GM19035 (cell line): Measurements from ENCODE around the gene SS18L1.

ENCODE experiments used
- ATAC-seq: cut with Tn5 transposase; IDR thresholded peaks from one replicate; pipeline ENCODE4 v1.9.1; 2021; ENCODE audit not compliant: unreplicated experiment

SS18L1 gene

DNA sequence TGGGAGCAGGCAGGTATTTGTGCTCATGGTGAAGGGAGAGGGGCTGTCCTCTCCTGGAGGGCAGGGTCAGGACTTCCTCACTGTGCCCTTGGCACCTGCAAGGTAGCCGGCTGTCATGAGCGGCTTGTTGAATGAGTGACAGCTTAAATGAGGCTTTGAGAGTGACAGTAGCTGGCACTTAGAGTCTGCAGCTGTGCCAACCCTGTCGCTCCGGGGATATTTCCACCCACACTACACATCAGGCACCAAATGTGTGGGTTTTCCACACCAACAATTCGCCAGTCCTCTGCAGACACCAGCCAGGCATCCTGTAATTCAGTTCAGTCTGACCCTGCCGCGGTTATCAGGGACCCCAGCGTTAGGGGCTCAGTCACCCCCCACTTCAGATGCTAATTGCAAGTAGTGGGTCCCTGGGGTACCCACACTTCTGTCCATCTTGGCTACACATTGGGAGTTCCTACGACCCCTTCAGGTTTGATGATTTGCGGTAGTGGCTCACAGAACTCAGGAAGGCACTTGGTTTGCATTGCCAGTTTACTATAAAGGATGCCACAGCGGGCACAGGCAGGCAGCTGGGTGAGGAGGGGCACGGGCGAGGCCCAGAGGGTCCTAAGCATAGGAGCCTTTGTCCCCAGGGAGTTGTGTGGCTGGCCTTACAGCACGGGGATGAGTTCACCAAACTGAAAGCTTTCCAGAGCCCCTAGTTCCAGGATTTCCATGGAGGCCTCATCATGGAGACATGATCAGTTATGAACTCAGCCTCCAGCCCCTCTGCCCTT is 48.4 kb downstream of the SS18L1 start:
- ATAC-seq: no peak

DNA sequence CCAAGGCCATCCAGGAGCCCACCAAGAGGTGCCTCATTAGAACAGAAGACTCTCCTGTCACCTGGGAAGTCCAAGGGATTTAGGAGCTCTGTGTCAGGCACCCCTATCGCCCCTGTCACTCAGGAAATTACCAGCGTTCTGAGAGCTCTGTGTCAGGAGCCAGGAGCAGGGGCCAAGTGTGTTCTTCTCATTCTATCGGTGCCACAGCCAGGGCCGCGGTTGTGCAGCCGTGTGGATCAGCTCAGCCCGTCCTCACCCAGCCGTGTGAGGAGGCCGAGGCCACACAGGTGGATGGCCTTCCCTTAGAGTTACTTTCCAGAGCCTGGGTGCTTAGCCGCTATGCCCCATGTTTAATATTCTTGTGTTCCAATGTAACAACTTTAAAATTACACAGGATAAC is 49.1 kb downstream of the SS18L1 start:
- no peak for ATAC-seq

DNA sequence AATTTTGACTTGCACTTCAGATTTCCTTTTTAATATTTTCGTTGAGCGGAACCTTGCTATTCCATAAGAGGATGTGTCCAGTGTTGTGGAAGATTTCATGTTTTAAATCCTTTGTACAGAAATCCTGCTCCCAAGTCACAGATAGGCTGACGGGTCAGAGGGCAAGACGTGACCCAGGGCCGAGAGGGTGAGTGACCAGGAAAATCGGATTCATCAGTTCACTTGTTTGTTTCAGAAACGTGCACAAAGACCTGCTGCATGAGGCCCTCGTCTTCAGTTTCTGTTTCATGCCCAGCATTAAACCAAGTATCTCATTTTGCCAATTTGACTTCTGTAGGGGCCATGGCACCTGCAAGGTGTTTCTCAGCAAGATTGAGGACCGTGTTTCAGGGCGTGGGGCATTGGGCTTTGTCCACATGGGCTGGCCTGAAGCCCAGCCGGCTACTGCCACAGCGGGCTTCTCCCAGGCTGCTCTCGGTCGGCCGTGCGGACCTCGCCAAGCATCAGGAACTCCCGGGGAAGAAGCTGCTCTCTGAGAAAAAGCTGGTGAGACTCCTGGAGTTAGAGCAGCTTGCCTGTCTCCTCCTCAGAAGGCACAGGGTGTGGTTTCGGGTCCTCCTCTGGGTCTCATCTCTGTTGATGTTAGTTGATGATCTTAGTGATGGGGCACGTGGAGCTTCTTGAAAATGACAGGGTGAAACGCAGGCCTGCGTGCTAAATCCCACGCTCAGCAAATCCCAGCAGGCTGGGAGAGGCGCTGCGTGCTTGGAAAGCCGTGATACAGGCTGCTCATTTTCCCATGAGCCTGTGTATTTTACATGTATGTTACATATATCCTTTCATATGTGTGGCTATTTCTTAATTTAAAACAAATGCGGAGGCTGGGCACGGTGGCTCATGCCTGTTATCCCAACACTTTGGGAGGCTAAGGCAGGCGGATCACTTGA is 49.8 kb downstream of the SS18L1 start:
- ATAC-seq: no peak

DNA sequence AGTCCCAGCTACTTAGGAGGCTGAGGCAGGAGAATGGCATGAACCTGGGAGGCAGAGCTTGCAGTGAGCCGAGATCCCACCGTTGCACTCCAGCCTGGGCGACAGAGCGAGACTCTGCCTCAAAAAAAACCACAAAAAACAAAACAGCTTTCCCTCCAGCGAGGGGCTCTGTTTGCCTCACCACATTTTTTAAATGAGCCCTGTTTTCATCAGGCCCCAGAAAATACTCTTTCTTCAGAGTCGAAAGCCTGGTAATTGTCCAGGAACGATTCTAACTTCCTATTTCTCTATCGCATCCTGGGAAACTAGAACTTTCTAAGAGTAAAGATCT is 51.5 kb downstream of the SS18L1 start:
- no peak for ATAC-seq

DNA sequence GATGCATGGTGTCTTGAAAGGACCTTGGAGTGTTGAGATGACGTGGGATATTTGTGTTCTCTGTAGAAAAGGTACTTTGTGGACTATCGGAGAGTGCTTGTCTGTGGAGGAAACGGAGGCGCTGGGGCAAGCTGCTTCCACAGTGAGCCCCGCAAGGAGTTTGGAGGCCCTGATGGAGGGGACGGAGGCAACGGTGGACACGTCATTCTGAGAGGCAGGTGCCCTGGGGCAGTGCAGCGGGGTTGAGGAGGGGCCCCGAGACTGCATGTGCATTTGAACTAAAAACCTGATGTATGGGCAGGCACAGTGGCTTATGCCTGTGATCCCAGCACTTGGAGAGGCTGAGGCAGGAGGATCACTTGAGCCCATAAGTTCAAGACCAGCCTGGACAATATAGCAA is 52.2 kb downstream of the SS18L1 start:
- ATAC-seq: no peak

DNA sequence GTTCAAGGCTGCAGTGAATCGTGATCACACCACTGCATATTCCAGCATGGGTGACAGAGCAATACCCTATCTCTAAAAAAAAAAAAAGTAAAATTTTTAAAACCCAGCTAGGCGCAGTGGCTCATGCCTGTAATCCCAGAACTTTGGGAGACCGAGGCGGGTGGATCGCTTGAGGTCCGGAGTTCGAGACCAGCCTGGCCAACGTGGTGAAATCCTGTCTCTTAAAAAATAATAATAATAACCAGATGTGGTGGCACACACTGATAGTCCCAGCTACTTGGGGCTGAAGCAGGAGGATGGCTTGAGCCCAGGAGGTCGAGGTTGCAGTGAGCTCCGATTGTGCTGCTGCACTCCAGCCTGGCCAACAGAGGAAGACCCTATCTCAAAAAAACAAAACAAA is 52.7 kb downstream of the SS18L1 start:
- ATAC-seq: no peak

DNA sequence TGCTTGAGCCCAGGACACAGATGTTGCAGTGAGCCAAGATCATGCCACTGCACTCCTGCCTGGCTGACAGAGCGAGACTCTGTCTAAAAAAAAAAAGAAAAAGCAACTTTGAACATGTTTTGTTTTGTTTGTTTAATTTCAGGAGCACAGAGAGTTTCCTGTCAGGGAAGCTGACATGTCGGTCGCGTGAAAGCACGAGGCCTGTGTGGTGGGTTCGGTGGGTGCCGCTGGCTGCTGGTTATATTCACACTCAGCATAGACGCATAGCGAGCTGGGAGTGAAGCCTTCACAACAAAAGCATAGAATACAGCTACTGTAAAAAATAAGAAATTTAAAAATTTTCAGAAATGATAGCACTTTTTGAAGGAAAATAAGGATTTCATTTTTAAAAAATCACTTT is 53.7 kb downstream of the SS18L1 start:
- ATAC-seq: no peak

DNA sequence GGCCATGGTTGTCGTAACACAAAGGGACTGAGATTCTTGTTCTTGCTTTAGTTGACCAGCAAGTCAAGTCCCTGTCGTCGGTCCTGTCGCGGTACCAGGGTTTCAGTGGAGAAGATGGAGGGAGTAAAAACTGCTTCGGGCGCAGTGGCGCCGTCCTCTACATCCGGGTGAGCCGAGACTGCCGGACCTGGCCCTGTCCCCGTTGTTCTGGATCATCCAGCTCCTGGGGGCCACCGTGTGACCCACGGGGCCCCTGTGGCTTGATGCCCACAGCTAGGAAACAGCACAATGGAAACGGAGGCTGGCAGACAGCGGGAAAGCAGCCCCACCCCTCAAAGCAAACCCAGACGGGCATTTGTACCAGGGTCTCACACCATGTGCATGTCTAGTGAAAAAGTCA is 54.2 kb downstream of the SS18L1 start:
- ATAC-seq: no peak

DNA sequence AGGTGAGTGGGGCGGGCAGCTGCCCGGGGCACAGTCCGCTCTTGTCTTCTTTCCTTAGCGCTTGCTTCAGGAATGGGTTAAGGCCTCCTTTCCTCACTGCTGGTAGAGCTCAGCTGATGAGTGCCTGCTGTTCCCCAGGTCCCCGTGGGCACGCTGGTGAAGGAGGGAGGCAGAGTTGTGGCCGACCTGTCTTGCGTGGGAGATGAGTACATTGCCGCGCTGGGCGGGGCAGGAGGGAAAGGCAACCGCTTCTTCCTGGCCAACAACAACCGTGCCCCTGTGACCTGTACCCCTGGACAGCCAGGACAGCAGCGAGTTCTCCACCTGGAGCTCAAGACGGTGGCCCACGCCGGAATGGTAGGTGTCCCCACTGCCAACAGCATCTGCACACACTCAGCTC is 54.9 kb downstream of the SS18L1 start:
- ATAC-seq: no peak

DNA sequence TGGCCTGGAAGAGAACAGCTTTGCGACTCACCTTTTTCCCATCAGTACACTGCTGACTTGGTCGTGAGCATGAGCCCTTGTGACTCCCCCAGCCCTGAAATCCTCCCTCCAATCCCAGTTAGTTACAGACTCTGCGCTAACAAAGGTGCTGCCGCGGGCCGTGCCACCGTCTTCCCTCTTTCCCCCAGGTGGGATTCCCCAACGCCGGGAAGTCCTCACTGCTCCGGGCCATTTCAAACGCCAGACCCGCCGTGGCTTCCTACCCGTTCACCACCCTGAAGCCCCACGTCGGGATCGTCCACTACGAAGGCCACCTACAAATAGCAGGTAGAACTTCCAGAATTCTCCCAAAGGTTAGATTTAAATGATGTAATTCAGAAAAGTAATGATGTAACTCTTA is 55.4 kb downstream of the SS18L1 start:
- ATAC-seq: no peak

DNA sequence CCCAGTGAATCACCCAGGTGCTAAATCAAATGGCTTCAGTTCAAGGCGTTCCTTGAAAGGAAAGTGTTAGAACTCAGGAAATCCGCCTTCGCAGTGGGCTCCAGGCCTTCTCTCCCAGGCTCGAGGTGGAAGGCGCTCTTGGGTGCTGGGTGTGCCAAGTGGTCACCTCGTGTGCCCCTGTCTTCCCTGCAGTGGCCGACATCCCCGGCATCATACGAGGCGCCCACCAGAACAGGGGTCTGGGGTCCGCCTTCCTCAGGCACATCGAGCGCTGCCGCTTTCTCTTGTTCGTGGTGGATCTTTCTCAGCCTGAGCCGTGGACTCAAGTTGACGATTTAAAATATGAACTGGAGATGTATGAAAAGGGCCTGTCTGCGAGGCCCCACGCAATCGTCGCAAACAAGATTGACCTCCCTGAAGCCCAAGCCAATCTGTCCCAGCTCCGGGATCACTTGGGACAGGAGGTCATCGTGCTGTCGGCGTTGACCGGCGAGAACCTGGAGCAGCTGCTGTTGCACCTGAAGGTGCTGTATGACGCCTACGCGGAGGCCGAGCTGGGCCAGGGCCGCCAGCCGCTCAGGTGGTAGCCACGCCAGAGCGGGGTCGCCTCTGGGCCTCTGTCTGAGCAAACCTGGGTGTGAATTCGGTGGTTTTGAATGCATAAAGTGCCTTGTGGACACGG is 57.1 kb downstream of the SS18L1 start:
- ATAC-seq: no peak

DNA sequence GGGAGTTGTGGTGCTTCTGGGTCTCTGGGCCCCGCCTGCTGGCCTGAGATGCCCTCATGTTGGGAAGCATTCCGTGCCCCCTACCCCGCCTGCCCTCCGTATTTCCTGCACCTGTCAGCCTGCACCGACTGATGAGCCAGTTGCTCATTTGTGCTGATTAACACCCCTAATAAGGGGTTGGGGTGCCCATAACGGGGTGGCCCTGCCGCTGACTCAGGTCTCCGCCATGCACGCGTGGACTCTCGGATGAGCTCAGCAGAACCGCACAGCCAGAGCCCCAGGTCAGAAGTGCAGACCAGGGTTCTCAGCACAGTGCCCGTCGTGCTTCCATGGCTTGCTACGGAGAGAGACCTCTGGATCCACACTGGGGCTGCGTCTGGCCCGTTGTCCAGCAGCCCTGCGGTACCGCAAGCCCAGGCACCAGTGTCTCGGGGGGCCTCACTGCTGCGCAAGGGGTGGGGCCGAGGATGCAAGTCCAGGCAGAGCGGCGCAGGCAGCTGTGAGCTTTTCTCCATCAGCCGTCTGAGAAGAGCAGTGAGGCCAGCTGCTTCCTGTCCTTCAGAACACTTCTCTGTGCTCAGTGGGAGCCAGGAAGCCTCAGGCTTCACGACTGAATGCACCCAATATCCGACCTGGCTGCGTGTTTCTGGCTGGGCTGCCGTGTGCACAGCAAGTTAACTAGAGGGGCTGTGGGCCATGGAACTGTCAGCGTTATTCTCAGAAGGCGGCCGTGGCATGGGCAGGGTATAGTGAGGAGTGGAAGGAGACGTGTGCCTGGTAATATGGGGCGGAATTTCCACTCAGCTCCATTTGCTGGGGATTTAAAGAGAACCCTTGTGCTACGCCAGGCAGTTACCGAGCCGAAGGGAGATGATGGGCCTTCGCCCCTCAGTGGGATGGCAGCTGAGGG is 57.9 kb downstream of the SS18L1 start:
- no peak for ATAC-seq

DNA sequence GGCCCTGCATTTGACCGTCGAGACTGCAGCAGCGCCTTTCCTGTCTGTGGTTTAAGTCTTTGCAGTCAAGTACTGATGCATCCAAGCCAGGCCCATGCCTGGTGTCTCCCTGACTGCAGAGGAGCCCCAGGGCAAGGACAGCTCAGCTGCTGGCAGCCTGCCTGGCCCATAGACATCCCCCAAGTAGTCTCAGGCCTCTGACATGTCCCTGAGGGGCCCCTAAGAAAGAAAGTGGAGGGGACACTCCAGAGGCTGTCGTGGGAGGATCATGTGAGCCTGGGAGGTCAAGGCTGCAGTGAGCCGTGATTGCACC is 58.5 kb downstream of the SS18L1 start:
- no peak for ATAC-seq

DNA sequence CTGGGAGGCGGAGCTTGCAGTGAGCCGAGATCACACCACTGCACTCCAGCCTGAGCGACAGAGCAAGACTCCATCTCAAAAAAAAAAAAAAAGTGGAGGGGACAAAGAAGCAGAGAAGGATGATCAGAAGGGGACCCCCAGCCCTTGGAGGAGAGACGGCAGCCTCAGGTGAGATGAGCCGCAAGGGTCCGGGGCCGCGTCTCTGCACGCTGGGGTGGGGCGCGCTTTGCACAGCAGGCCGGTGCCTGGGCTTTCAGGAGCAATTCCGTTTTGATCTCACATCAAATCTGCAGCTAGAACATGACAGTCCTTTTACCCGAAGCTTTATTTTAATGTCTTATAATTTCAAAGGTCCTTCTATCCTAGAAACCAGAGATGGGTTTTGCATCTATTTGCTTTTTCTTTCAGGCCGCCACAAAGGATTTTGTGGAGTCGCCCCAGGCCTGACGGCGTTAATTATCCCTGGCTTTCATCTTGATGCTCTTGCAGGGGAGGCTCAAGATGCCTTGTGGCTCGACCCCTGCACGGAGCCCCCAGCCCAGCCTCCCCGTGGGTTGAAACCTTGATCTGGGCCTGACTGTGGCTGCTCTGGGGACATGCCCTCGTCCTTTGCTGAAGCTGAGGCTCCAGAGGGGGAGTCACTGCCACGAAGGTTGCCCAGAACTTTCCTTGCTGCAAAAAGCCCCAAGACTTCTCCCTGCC is 59.3 kb downstream of the SS18L1 start:
- ATAC-seq: no peak

DNA sequence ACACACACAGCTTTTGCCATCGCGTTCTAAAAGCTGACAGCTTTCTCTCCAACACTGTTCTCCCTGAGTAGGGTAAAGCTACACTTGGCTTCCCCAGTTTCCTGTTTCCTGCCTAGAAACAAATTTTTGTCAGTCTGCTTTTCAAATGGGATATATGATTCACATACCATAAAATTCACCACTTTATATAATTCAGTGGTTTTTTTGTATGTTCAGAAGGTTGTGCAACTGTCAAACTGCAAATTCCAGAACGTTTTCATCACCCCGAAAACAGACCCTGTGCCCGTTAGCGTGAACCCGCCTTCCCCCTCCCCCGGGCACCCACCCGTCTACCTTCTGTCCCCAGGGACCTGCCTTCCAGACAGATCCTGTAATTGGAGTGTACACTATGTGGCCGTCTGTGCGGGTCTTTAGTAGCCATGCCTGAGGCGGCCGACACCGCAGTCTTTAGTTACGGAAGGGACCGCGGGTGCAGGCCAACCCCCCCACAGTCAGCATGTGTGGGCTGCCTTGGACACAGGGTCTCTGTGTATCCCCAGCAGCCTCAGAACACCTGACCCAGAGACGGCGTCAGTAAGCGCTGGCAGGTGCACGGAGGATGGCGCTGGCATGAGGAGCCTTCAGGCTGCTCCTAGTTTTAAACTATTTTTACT is 59.9 kb downstream of the SS18L1 start:
- no peak for ATAC-seq

DNA sequence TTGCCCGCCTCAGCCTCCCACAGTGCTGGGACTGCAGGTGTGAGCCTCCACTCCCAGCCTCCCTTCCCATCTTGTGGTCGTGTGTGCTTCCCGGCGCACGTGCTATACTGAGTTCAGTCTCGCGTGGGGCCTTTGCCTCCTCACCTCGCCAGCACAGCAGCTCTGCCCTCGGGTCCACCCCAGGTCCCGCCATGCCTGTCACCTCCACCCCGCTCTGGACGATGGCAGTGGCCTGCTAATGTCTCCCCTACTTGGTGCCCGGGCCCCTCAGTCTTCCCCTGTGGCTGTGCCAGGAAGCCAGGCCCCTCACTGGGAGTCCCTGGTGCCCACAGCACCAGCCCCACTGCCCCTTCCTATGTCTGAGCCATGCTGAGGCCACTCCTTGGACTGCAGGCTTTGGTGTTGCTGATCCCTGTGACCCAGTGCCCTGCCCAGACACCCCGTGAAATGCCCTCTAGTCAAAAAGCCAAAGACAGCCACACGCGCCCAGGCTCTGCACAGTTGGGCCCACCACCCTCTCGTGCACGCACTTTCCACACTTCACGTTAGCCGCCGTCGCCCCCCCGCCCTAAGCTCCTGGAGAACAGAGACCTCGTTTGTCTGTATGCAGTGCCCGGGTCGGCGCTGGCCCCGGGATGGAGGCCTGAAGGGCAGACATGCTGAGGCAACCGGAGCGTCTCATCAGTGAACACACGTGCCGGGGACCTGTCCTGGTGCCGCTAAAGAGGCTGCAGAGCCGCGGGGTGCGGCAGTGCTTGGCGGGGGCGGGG is 62.2 kb downstream of the SS18L1 start:
- no peak for ATAC-seq

DNA sequence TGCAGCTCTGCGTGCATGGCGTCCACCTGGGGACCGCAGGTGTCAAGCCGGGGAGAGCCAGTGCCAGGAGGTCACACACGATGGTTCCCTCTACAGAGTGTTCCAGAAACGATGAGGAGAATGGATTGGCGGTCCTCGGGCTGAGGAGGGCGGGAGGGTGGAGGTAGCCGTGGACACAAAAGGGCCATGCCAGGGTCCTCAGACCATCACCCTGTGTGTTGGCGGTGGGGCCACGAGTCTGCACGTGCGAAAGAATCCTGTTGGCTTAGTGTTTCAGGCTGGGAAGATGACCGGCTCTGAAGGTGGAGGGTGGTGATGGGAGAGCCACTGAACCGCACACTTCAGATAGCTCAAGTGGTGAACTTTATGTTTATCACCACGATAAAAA is 62.8 kb downstream of the SS18L1 start:
- no peak for ATAC-seq

DNA sequence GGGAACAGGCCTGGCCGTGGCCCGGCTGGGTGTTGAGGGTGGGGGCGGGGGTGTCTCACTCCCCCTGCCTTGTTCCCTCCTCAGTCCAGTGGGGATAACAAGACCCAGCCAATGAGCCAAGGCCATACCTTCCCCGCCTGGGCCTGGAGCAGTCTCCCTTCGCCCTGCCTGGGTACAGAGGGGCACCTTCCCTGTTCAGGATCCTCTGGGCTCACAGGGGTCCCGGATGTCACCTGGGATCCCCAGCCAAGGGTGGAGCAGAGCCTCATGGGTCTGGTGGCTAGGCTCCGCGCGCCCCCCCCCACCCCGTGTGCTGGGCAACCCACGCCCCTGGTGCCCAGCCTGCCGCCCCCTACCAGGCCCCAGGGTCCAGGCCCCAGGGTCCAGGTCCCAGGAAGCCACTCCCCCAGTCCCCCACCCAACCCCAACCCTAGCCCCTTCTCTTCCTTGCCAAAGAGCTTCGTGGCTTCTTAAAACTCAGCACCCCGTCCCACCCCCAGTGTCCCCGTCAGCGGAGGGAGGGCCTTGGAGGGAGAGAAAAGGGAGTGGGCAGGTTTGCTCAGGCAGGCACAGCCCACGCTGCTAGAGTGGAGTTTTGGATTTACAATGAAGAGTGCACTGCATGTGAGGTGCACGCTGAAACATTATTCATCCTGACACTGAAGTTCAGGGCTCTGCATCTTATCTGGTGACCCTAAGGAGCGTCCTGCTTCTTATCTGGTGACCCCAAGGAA is 64.7 kb downstream of the SS18L1 start:
- no peak for ATAC-seq
